A673 (cell line): ENCODE results near the gene MAPKAPK2.

Experiments
- CTCF ChIP-seq: fragments of 300-800, 200-600 bp; sonication (generic); conservative IDR thresholded peaks from 2 replicates; pipeline ENCODE4 v1.5.1; 2017; ENCODE audit warnings: low read depth, mild to moderate bottlenecking, antibody characterized with exemption, low read length, moderate library complexity, mixed read lengths
- EZH2 ChIP-seq: fragments of 200-600 bp; sonication (generic); IDR thresholded peaks from 2 replicates; pipeline ENCODE4 v1.6.1; 2017; ENCODE audit warnings: borderline replicate concordance, low read depth, mild to moderate bottlenecking, mixed read lengths, antibody characterized with exemption, low read length; ENCODE audit not compliant: poor library complexity, severe bottlenecking

DNA sequence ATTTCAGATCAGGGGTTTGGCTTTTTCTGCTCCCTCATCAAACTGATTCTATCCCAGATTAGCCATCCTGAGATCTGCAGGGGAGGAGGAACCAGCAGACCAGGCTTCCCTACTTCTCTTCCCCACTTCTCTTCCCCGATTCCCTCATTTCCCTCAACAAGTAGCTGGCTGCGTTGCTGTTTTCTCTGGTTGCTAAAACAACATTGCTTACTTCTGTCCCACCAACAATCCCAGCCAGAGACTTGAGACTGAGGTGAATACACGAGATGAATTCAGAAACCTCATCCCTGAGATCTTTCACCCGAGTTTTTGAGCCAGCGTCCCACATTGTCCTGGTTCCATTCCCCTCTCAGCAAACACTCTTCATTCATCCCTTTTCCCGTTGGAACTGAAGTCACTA is 27.0 kb upstream of the MAPKAPK2 start:
- no peak for TF ChIP-seq CTCF
- no peak for TF ChIP-seq EZH2
